HCT116 (cell line): ENCODE measurements around the gene ZC3H8.

Experiments used
- POLR2A ChIP-seq: IDR thresholded peaks from 2 replicates; pipeline ENCODE4 v1.7.0; 2011; ENCODE audit warnings: borderline replicate concordance; ENCODE audit not compliant: insufficient read depth, insufficient read length; ENCODE audit errors: extremely low read depth
- RAD21 ChIP-seq: IDR thresholded peaks from 2 replicates; pipeline ENCODE4 v1.6.1; 2012; ENCODE audit warnings: low read depth, mild to moderate bottlenecking
- TF ChIP-seq, protein P1 (sequence below), 3 experiments: fragments of 200-600 bp in 1 of 3; sonication (generic) in 1 of 3; IDR thresholded peaks in 2 of 3; conservative IDR thresholded peaks in 1 of 3; 2 replicates each; pipeline ENCODE4 v1.5.1; 2012 to 2017; ENCODE audit warnings: low read depth in 2 of 3, low read length in 2 of 3, antibody characterized with exemption in 1 of 3, borderline replicate concordance in 1 of 3, control low read depth in 1 of 3, mild to moderate bottlenecking in 1 of 3, mixed read lengths in 1 of 3, mixed run types in 1 of 3, moderate library complexity in 1 of 3; ENCODE audit not compliant: insufficient read depth in 1 of 3
- TF ChIP-seq, protein P2 (sequence below): IDR thresholded peaks from 2 replicates; pipeline ENCODE4 v1.6.1; 2012; ENCODE audit warnings: low read depth

DNA sequence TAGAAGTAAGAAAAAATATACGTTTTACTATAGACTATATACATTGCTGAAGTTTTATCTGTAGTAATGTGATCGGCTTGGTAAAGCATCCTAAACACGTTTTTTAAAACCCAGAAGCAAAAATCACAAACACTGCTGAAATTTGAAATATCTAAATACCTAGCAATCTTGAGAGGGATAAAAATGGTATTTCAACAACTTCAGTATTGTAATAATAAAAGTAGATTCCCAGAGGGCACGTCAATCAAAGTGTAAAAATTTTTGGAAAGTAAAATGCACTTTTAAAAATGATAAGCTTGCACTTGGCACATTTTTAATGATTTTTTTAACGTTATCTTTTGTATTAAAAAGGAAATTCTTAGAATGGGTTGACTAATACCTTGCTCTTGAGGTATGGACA lies 22.1 kb upstream of the ZC3H8 start:
- TF ChIP-seq, protein P1, sequence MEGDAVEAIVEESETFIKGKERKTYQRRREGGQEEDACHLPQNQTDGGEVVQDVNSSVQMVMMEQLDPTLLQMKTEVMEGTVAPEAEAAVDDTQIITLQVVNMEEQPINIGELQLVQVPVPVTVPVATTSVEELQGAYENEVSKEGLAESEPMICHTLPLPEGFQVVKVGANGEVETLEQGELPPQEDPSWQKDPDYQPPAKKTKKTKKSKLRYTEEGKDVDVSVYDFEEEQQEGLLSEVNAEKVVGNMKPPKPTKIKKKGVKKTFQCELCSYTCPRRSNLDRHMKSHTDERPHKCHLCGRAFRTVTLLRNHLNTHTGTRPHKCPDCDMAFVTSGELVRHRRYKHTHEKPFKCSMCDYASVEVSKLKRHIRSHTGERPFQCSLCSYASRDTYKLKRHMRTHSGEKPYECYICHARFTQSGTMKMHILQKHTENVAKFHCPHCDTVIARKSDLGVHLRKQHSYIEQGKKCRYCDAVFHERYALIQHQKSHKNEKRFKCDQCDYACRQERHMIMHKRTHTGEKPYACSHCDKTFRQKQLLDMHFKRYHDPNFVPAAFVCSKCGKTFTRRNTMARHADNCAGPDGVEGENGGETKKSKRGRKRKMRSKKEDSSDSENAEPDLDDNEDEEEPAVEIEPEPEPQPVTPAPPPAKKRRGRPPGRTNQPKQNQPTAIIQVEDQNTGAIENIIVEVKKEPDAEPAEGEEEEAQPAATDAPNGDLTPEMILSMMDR (IDR thresholded peaks at IDR 0.05 in 2 of 3, conservative IDR thresholded peaks at IDR 0.05 in 1 of 3; ENCODE audit: borderline replicate concordance in 1 of 3, insufficient read depth in 1 of 3, low read depth in 2 of 3, low read length in 2 of 3): no peak
- TF ChIP-seq RAD21 (no peak), POLR2A (no peak)
- TF ChIP-seq, protein P2, sequence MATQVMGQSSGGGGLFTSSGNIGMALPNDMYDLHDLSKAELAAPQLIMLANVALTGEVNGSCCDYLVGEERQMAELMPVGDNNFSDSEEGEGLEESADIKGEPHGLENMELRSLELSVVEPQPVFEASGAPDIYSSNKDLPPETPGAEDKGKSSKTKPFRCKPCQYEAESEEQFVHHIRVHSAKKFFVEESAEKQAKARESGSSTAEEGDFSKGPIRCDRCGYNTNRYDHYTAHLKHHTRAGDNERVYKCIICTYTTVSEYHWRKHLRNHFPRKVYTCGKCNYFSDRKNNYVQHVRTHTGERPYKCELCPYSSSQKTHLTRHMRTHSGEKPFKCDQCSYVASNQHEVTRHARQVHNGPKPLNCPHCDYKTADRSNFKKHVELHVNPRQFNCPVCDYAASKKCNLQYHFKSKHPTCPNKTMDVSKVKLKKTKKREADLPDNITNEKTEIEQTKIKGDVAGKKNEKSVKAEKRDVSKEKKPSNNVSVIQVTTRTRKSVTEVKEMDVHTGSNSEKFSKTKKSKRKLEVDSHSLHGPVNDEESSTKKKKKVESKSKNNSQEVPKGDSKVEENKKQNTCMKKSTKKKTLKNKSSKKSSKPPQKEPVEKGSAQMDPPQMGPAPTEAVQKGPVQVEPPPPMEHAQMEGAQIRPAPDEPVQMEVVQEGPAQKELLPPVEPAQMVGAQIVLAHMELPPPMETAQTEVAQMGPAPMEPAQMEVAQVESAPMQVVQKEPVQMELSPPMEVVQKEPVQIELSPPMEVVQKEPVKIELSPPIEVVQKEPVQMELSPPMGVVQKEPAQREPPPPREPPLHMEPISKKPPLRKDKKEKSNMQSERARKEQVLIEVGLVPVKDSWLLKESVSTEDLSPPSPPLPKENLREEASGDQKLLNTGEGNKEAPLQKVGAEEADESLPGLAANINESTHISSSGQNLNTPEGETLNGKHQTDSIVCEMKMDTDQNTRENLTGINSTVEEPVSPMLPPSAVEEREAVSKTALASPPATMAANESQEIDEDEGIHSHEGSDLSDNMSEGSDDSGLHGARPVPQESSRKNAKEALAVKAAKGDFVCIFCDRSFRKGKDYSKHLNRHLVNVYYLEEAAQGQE: no peak
